ENCODE results near the gene CBL. TPM values are rescaled to one million over a fixed set of nuclear protein-coding genes. Genes with fewer than 3 reads are reported as not detected.
"Not testable (repeated sequence)": the region's sequence is repeated elsewhere in the genome, so short reads cannot be mapped to it uniquely, and the experiment has no call there.

Gene CBL
- 10 to 100 TPM; 43.6 to 43.7 TPM for total RNA-seq

- CTCF ChIA-PET, result interaction anchor here (0.6 to 8.3 kb wide), 42 partner anchors 9 to 175 kb away, joined by 3 to 93 read pairs (median 4); partner anchors contain the start of genes C2CD2L, DPAGT1, HINFP and NLRX1
- Mint-ChIP-seq H3K36me3 (ENCODE audit: low read depth) (peaks cover 12% of the 10 kb centered on the region), H3K27ac (peak within 1 kb of the TSS; percentile 92), H3K9me3 (ENCODE audit: insufficient read depth) (no peaks in the 10 kb centered on the region), H3K4me3 (peak within 1 kb of the TSS; percentile 99), H3K4me1 (ENCODE audit: low read depth) (peaks cover 28% of the 10 kb centered on the region), H3K27me3 (ENCODE audit: low read depth) (no peaks in the 10 kb centered on the region)
- ATAC-seq (peak; percentile 87), DNase-seq (peak; percentile 97)
- POLR2A ChIA-PET, result interaction anchor here (0.5 to 2.4 kb wide), 18 partner anchors 18 to 139 kb away, joined by 3 to 12 read pairs (median 4); partner anchors contain the start of genes C2CD2L and HINFP
Measured at GRCh38 chr11:119205574-119206510, at the start of gene CBL. TSS of gene CBL (plus strand) at chr11:119206339. CDS start at chr11:119206418, 79 bp downstream.

- CTCF ChIA-PET, result interaction anchor here (0.8 to 4.9 kb wide), 7 partner anchors 9 to 50 kb away, joined by 3 to 25 read pairs (median 4); partner anchors contain the start of genes C2CD2L, HINFP and NLRX1
- POLR2A ChIA-PET, result interaction anchor here (0.6 to 0.7 kb wide), 2 partner anchors 8 to 13 kb away, joined by 3 read pairs; no protein-coding TSS in a partner anchor
Measured at GRCh38 chr11:119156496-119156895, 49.6 kb upstream of the CBL start.

GRCh38 chr11:119157063-119157462, 49.1 kb upstream of the CBL start:
- DNase-seq, result no peak

More at GRCh38 chr11:119156496-119156895, 49.6 kb upstream of the CBL start:
- Mint-ChIP-seq H3K36me3 (ENCODE audit: low read depth) (no peaks in the 10 kb centered on the region), H3K9me3 (ENCODE audit: insufficient read depth) (no peaks in the 10 kb centered on the region), H3K27ac (no peak overlapping the region), H3K4me3 (no peak overlapping the region), H3K4me1 (ENCODE audit: low read depth) (peaks cover 6% of the 10 kb centered on the region), H3K27me3 (ENCODE audit: low read depth) (peaks cover 10% of the 10 kb centered on the region)
- ATAC-seq, result no peak
- no peak for DNase-seq

GRCh38 chr11:119158467-119158866, 47.7 kb upstream of the CBL start:
- Mint-ChIP-seq H3K9me3 (ENCODE audit: insufficient read depth) (no peaks in the 10 kb centered on the region), H3K4me1 (ENCODE audit: low read depth) (peaks cover 6% of the 10 kb centered on the region), H3K27ac (no peak overlapping the region), H3K27me3 (ENCODE audit: low read depth) (peaks cover 8% of the 10 kb centered on the region), H3K4me3 (no peak overlapping the region), H3K36me3 (ENCODE audit: low read depth) (no peaks in the 10 kb centered on the region)
- CTCF ChIA-PET, result interaction anchor here (0.8 to 4.8 kb wide), 5 partner anchors 10 to 165 kb away, joined by 3 to 25 read pairs (median 5); partner anchors contain the start of gene NLRX1
- POLR2A ChIA-PET, result no interaction called here
- ATAC-seq, result no peak
- DNase-seq, result no peak

More at GRCh38 chr11:119157063-119157462, 49.1 kb upstream of the CBL start:
- ChIA-PET CTCF (interaction anchor here (0.7 to 4.8 kb wide), 5 partner anchors 13 to 52 kb away, joined by 3 to 25 read pairs (median 4); partner anchors contain the start of genes HINFP and NLRX1), POLR2A (no interaction called here)
- Mint-ChIP-seq H3K27ac (no peak overlapping the region), H3K9me3 (ENCODE audit: insufficient read depth) (no peaks in the 10 kb centered on the region), H3K4me3 (no peak overlapping the region), H3K36me3 (ENCODE audit: low read depth) (no peaks in the 10 kb centered on the region), H3K27me3 (ENCODE audit: low read depth) (peaks cover 10% of the 10 kb centered on the region), H3K4me1 (ENCODE audit: low read depth) (peaks cover 6% of the 10 kb centered on the region)
- no peak for ATAC-seq

GRCh38 chr11:119160151-119160550, 46.0 kb upstream of the CBL start:
- POLR2A ChIA-PET, result interaction anchor here (2.2 kb wide), 1 partner anchor 9 kb away, joined by 15 read pairs; the partner anchor contains the start of gene NLRX1

GRCh38 chr11:119161871-119162270, 44.3 kb upstream of the CBL start:
- CTCF ChIA-PET, result no interaction called here
- Mint-ChIP-seq H3K27me3 (ENCODE audit: low read depth) (no peaks in the 10 kb centered on the region), H3K4me3 (no peak overlapping the region), H3K4me1 (ENCODE audit: low read depth) (peaks cover 4% of the 10 kb centered on the region), H3K27ac (no peak overlapping the region), H3K36me3 (ENCODE audit: low read depth) (no peaks in the 10 kb centered on the region), H3K9me3 (ENCODE audit: insufficient read depth) (no peaks in the 10 kb centered on the region)
- DNase-seq (no peak), ATAC-seq (no peak)
- POLR2A ChIA-PET, result no interaction called here

More at GRCh38 chr11:119160151-119160550, 46.0 kb upstream of the CBL start:
- H3K4me3 Mint-ChIP-seq, result no peak overlapping the region
- DNase-seq (no peak), ATAC-seq (no peak)
- H3K27ac Mint-ChIP-seq, result no peak overlapping the region
- H3K9me3 Mint-ChIP-seq (ENCODE audit: insufficient read depth), result no peaks in the 10 kb centered on the region
- CTCF ChIA-PET, result interaction anchor here (1.6 to 2.3 kb wide), 2 partner anchors 9 to 37 kb away, joined by 5 to 8 read pairs; partner anchors contain the start of gene NLRX1
- peaks cover 6% of the 10 kb centered on the region for H3K4me1 Mint-ChIP-seq (ENCODE audit: low read depth)
- no peaks in the 10 kb centered on the region for H3K36me3 Mint-ChIP-seq (ENCODE audit: low read depth)
- peaks cover 4% of the 10 kb centered on the region for H3K27me3 Mint-ChIP-seq (ENCODE audit: low read depth)

- H3K4me3 Mint-ChIP-seq, result no peak overlapping the region
- DNase-seq, result no peak
- no peak for ATAC-seq
- H3K4me1 Mint-ChIP-seq (ENCODE audit: low read depth), result peaks cover 21% of the 10 kb centered on the region
- no peaks in the 10 kb centered on the region for H3K36me3 Mint-ChIP-seq (ENCODE audit: low read depth)
- ChIA-PET POLR2A (no interaction called here), CTCF (interaction anchor here (0.9 to 3.0 kb wide), 3 partner anchors 12 to 156 kb away, joined by 3 to 14 read pairs (median 8); no protein-coding TSS in a partner anchor)
- H3K27me3 Mint-ChIP-seq (ENCODE audit: low read depth), result no peaks in the 10 kb centered on the region
- H3K9me3 Mint-ChIP-seq (ENCODE audit: insufficient read depth), result no peaks in the 10 kb centered on the region
- no peak overlapping the region for H3K27ac Mint-ChIP-seq
Measured at GRCh38 chr11:119166368-119167076, 39.6 kb upstream of the CBL start.

- peaks cover 25% of the 10 kb centered on the region for H3K4me1 Mint-ChIP-seq (ENCODE audit: low read depth)
- ATAC-seq; POLR2A ChIA-PET; H3K27me3 Mint-ChIP-seq (ENCODE audit: low read depth); H3K27ac Mint-ChIP-seq; H3K9me3 Mint-ChIP-seq (ENCODE audit: insufficient read depth); H3K4me3 Mint-ChIP-seq; H3K36me3 Mint-ChIP-seq (ENCODE audit: low read depth); DNase-seq: not testable (repeated sequence)
- CTCF ChIA-PET, result interaction anchor here (2.0 to 3.0 kb wide), 2 partner anchors 29 to 155 kb away, joined by 8 to 14 read pairs; no protein-coding TSS in a partner anchor
Measured at GRCh38 chr11:119167077-119167458, 39.1 kb upstream of the CBL start.

- Mint-ChIP-seq H3K27me3 (ENCODE audit: low read depth) (no peaks in the 10 kb centered on the region), H3K4me1 (ENCODE audit: low read depth) (peaks cover 30% of the 10 kb centered on the region), H3K4me3 (peak overlapping the region; percentile 86), H3K27ac (peak overlapping the region; percentile 80), H3K9me3 (ENCODE audit: insufficient read depth) (no peaks in the 10 kb centered on the region), H3K36me3 (ENCODE audit: low read depth) (no peaks in the 10 kb centered on the region)
- DNase-seq (no peak), ATAC-seq (no peak)
- POLR2A ChIA-PET, result interaction anchor here (1.4 kb wide), 1 partner anchor 73 kb away, joined by 6 read pairs; no protein-coding TSS in a partner anchor
- CTCF ChIA-PET, result interaction anchor here (1.4 to 2.0 kb wide), 2 partner anchors 28 to 100 kb away, joined by 5 to 8 read pairs; partner anchors contain the start of gene VPS11
Measured at GRCh38 chr11:119167933-119168332, 38.2 kb upstream of the CBL start.

- Mint-ChIP-seq H3K9me3 (ENCODE audit: insufficient read depth) (no peaks in the 10 kb centered on the region), H3K27ac (peak within 1 kb of the TSS; percentile 92), H3K4me3 (peak within 1 kb of the TSS; percentile 86), H3K4me1 (ENCODE audit: low read depth) (peaks cover 30% of the 10 kb centered on the region), H3K27me3 (ENCODE audit: low read depth) (no peaks in the 10 kb centered on the region), H3K36me3 (ENCODE audit: low read depth) (no peaks in the 10 kb centered on the region)
- ATAC-seq, result peak; percentile 96
- POLR2A ChIA-PET, result interaction anchor here (0.6 to 1.5 kb wide), 17 partner anchors 9 to 140 kb away, joined by 3 to 15 read pairs (median 4); partner anchors contain the start of genes C2CD2L, HMBS and VPS11
- DNase-seq, result peak; percentile 92
- CTCF ChIA-PET, result interaction anchor here (0.6 to 2.8 kb wide), 33 partner anchors 9 to 205 kb away, joined by 3 to 34 read pairs (median 5); partner anchors contain the start of genes ABCG4, CBL, RNF26 and VPS11
Measured at GRCh38 chr11:119168471-119169281, 37.5 kb upstream of the CBL start, which contains the start of gene NLRX1. TSS of gene NLRX1 (plus strand) at chr11:119168725. CDS start at chr11:119171404, 2,679 bp downstream.

Measured in activated CD8-positive, alpha-beta T cell treated with anti-CD3 and anti-CD28 coated beads, Interleukin-2, amount 10 ng/mL, durations not matched to agents 7 days and 5 days (primary cell).